Measurements from ENCODE around the gene MIB1. TPM values are rescaled to one million over a fixed set of nuclear protein-coding genes. Genes with fewer than 3 reads are reported as not detected.
"Not testable (repeated sequence)": the region's sequence is repeated elsewhere in the genome, so short reads cannot be mapped to it uniquely, and the experiment has no call there.

The MIB1 gene
- polyA plus RNA-seq: 1 to 10 TPM; 4.6 to 7.5 (median 5.5) TPM

DNA sequence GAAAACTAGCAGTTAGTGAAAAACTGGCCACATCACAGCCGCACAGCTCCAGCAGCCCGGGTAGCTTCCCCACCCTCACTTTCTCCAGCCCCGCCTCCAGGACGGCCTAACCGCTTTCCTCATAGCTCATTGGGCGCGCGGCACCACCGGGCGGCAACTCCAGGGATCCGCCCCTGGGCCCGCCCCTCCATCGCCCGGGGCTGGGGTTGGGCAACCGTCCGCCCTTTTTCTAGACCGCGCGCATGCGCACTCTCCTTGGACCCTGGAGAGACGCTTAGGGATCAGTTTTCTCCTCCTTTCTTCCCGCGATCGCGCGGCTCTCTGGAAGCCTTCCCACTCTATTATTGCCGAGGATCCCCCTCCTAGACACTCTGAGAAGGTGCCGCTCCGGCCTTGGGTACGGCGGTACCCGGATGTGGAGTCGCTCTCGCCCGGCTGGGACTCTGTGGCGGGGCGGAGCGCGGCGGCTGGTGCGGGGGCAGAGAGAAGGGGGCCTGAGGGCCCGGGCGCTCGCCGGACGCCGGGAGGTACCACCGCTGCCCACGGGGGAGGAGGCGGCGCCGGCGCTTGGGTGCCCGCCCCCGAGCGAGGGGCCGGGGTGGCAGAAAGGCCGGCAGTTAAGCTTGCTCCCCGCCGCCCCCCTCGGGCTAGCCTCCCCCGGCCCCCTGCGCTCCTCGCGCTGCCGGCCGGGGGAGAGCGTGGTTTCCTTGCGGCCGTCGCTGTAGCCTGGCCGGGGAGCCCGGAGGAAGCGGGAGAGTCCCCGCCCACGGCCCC, at the start of gene MIB1:
Gene MIB1, plus strand, starts transcription at position 255 of the 774 bp plus-strand sequence. CDS start 792 bp downstream, outside the sequence.
- WGBS, 3 donors: 0 to 1% (median 1%) methylated on average over 60 to 76 of the region's 76 CpGs
- H3K27ac ChIP-seq (ENCODE audit: low read depth, low read length): peak within 1 kb of the TSS; percentile 55

DNA sequence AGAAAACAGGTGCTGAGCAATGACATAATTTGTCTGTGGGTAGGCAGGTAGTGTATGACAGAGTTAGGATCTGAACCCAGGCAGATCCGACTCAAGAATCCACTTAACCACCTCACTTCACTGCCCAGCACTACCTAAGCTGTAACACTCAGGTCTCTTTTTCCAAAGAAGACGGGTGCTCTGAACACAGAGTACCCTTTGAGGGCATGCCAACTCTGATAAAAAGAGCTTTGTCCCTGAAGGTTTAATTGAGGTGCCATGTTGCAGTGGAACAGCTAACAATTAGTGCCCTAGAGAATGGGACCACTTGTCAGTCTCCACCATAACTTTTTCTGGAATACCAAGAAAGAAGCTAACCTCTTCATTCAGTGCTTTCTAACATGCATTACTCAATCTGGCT, 47.3 kb upstream of the MIB1 start:
- 75 to 97% (median 90%) methylated on average over 2 of the region's 2 CpGs for WGBS, 3 donors

DNA sequence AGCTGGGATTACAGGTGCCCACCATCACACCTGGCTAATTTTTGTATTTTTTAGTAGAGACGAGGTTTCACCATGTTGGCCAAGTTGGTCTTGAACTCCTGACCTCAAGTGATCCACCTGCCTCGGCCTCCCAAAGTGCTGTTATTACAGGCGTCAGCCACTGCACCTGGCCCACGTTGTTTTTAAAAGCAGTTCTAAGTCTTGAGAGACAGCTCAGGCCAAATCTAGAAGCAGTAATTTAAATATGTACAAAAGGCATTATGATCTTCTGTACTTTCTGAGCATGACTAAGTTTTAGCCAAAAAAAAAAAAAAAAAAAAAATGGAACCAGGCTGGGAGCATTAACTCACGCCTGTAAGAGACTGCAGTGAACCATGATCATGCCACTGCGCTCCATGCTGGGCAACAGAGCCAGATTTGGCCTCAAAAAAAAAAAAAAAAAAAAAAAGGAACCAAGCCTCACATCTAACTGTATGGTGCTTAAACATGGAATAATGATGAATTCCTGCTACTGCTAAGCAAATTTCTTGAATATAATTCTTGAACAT, 40.0 kb upstream of the MIB1 start:
- no peak overlapping the region for H3K27ac ChIP-seq (ENCODE audit: low read depth, low read length)
- WGBS, 3 donors: 86 to 92% (median 86%) methylated on average over 6 of the region's 6 CpGs

More for the DNA sequence above, 47.3 kb upstream of the MIB1 start:
- no peak overlapping the region for H3K27ac ChIP-seq (ENCODE audit: low read depth, low read length)

DNA sequence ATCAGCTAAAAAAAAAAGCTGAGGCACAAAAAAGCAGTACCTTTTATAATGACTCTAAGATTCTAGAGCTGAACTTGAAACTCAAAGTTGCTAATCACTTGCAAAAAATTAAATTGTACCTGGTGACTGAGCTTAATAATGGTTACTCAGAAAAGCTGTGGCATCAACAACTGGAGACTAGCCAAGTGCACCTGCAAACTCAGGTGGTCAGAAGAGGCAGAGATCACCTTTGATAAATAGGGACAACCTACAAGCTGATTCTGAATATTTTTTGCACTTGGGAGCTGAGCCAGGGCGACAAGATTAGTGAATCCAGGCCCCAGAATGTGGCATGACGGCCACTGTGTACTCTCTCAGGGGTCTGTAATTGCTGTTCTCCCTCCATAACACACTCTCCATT, 39.0 kb upstream of the MIB1 start:
- WGBS, 3 donors: 89 to 100% (median 97%) methylated on average over 2 of the region's 2 CpGs
- no peak overlapping the region for H3K27ac ChIP-seq (ENCODE audit: low read depth, low read length)

DNA sequence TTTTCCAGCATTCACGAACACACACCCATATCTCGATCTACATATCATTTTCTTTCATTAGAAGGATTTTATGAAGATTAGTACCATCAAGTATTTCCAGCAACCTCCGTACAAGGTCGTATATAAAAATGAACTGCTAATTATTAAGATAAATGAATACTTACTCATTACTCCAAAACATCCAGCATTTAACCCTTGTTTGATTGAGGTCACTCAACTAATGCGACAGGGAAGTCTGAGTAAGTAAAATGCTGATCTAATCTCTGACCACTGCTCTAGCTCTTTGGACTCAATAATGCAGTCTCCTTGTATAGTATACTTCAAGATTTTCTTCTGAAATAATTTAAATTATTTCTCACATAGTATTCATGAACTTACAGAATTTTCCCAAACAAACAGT, 38.0 kb upstream of the MIB1 start:
- 75 to 90% (median 88%) methylated on average over 5 of the region's 5 CpGs for WGBS, 3 donors
- H3K27ac ChIP-seq (ENCODE audit: low read depth, low read length): no peak overlapping the region

DNA sequence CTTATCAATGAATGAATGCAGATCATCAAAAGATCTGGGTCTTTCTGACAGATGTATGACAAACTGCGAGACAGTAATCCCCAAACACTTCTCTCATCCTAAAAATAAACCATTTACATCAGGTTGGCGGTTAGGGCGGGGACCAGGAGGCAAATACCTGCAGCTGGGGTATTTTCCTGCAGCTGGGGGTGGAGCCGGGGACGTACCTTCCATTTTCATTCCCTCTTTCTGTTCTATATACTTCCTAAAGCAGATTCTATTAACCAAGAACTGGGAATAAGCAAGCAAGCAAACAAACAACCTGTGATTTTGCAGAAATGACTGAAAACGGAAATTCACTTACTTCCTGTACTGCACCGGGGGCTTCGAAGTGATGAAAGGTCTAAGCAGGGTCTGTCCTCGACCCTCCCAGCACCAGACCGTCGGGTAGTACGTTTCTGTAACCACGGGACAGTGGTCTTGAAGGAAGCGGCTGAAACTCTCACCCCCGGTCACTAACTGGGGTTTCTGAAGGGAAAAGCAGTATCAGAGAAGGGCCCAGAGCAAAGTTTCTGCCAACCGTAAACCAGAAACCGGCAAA, 37.3 kb upstream of the MIB1 start:
- H3K27ac ChIP-seq (ENCODE audit: low read depth, low read length): no peak overlapping the region
- WGBS, 3 donors: 4 to 9% (median 5%) methylated on average over 17 of the region's 17 CpGs

DNA sequence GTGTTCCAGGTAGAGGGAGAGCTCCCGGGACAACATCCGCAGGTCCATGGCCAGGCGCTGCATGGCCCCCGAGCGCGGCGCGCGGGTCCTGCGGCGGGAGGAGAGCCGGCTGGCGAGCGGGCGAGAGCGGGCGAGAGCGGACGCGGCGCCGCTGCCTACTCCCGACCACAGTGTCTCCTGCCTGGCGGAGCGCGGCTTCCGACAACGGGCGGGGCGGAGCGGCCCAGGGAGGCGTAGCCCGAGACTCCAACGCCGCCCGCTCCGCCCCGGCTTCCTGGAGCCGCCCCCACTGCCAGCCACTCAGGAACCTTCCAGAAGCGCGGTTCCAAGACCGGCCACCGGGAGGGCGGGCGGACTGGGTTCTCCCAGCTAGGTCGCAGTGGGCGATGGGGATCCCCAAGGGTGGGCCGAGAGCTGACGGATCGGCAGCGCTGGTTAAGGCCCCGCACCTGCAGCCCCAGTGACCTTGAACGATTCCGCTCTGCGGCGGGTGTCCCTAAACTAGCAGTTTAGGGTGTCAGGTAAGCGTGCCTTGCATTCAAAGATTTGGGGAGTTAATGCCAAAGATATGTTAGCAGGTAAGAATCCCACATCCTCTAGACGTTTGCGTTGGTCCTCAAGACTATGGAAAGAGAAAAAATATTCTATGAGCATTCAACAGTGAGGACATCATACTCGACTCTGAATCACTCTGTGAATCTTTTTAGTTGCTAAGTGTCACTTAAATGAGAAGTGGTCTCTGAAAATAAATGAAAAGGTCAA, 35.8 kb upstream of the MIB1 start, which contains the start of gene ABHD3:
Gene ABHD3, minus strand, starts transcription at position 172 of the 762 bp plus-strand sequence. Its CDS starts 109 bp downstream, at position 63.
- WGBS, 3 donors: 1 to 2% (median 2%) methylated on average over 45 to 60 of the region's 60 CpGs
- H3K27ac ChIP-seq (ENCODE audit: low read depth, low read length): no peak within 1 kb of the TSS

DNA sequence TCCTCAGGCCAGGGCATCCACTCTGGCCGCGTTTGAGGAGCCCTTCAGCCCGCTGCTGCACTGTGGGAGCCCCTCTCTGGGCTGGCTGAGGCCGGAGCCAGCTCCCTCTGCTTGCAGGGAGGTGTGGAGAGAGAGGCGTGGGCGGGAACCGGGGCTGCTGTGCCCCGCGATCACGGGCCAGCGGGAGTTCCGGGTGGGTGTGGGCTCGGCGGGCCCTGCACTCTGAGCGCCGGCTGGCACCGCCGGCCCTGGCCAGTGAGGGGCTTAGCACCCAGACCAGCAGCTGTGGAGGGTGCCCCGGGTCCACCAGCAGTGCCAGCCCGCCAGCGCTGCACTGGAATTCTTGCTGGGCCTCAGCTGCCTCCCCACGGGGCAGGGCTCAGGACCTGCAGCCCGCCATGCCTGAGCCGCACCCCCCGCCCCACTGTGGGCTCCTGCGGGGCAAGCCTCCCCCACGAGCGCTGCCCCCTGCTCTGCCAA, 34.2 kb upstream of the MIB1 start:
- no peak overlapping the region for H3K27ac ChIP-seq (ENCODE audit: low read depth, low read length)
- WGBS, 3 donors: 98 to 99% (median 99%) methylated on average over 24 to 28 of the region's 28 CpGs

DNA sequence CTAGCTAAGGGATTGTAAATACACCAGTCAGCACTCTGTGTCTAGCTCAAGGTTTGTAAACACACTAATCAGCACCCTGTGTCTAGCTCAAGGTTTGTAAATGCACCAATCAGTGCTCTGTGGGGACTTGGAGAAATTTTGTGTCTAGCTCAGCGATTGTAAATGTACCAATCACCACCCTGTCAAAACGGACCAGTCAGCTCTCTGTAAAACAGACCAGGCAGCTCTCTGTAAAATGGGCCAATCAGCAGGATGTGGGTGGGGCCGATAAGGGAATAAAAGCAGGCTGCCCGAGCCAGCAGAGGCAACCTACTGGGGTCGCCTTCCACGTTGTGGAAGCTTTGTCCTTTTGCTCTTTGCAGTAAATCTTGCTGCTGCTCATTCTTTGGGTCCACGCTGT, 33.5 kb upstream of the MIB1 start:
- H3K27ac ChIP-seq (ENCODE audit: low read depth, low read length): not testable (repeated sequence)
- 72 to 84% (median 76%) methylated on average over 7 of the region's 7 CpGs for WGBS, 3 donors

DNA sequence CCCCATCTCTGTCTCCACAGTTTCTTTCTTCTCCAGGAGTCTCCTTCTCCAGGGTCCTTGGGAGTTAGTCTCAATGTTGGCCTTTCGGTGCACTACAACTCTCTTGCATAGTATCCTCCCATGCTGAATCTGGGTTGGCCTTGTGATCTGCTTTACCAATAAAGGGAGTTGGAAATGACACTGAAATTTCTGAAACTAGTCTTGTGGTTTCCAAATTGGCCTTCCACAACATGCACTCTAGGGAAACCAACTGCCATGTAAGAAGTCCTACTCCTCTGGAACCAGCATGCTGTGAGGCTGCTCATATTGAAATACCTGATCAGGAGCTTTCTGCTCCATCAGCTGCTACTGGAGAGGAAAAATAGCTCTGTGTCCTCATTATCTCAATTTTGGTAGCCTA, 26.1 kb upstream of the MIB1 start:
- 100% methylated on average over 1 of the region's 1 CpG for WGBS, 3 donors
- H3K27ac ChIP-seq (ENCODE audit: low read depth, low read length): no peak overlapping the region

DNA sequence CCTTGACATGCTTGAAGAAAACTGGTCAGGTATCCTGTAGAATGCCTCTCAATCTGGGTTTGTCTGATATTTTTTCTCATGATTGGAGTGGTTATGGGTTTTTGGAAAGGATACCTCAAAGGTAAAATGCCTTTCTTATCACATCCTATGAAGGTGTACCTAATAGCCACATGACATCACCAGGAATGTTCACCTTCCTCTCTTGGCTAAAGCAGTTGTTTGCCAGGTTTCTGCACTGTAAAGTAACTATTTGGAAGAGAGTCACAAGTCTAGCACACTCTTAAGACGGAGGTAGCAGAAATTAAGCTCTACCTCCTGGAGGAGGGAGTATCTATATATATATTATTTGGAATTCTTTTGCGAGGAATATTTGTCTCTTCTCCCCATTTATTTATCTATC, 17.9 kb upstream of the MIB1 start:
- no peak overlapping the region for H3K27ac ChIP-seq (ENCODE audit: low read depth, low read length)
- WGBS, 3 donors: 90 to 98% (median 97%) methylated on average over 2 of the region's 2 CpGs

DNA sequence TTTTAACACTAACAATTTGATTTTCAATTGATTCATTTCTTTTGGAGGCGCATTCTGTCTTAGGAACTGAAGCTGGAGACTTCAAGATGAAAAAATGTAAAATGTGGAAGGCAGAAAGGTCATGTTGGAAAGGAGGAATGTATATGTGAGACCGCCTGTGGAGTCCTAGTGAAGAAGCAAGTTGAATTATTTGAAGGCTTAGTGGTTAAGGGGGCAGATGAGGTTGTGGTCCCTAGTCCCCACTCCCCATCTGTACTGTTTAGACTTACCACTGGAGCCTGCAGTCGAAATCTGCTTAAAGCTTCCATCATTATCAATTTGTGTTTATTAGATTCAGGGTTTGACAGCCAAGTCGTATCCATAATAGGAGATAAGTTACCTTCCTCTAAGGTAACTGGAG, 15.4 kb upstream of the MIB1 start:
- 82 to 86% (median 83%) methylated on average over 4 of the region's 4 CpGs for WGBS, 3 donors
- no peak overlapping the region for H3K27ac ChIP-seq (ENCODE audit: low read depth, low read length)

DNA sequence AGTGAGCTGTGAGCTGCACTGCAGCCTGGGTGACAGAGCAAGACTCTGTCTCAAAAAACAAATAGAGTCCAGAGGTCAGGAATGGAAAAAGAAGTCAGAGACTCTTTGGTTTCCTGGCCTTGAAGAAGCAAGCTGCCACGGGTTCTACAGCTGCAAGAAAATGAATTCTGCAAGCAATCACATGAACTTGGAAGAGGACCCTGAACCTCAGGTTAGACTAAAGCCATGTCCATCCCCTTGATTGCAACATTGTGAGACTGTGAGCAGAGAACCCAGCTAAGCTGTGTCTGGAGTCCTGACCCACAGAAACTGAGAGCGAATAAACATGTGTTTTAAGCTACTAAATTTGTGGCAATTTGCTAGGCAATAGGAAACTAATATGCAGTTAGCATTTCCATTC, 12.9 kb upstream of the MIB1 start:
- WGBS, 3 donors: 61 to 85% (median 75%) methylated on average over 2 of the region's 2 CpGs
- H3K27ac ChIP-seq (ENCODE audit: low read depth, low read length): no peak overlapping the region

DNA sequence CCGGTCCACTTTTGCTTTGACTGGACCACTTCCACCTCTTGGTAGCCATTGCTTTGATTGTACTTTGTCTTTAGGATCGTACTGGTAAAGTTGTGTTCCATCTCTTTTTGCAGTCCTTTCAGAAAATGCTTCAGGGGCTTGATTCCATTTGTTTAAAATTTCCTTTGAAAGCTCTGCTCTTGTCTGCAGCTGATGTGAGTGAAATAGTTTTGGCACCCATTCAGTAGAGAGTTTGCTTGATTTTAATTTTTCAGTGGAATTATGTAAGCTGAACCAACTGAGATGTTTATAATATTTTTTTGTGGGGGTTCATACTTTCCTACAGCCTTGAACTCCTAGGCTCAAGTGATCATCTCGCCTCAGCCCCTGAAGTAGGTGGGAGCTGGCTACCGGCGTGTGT, 7.6 kb upstream of the MIB1 start:
- WGBS, 3 donors: 87 to 90% (median 88%) methylated on average over 5 of the region's 5 CpGs
- H3K27ac ChIP-seq (ENCODE audit: low read depth, low read length): no peak overlapping the region

DNA sequence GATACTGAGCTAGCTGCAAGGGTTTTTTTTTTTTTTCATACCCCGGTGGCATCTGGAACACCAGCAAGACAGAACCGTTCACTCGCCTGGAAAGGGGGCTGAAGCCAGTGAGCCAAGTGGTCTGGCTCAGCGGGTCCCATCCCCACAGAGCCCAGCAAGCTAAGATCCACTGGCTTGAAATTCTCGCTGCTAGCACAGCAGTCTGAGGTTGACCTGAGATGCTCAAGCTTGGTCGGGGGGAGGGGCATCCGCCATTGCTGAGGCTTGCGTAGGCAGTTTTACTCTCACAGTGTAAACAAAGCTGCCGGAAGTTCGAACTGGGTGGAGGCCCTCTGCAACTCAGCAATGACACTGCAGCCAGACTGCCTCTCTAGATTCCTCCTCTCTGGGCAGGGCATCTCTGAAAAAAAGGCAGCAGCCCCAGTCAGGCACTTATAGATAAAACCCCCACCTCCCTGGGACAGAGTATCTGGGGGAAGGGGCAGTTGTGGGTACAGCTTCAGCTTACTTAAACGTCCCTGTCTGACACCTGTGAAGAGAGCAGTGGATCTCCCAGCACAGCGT, 5.1 kb upstream of the MIB1 start:
- H3K27ac ChIP-seq (ENCODE audit: low read depth, low read length): no peak overlapping the region
- WGBS, 3 donors: 40 to 64% (median 62%) methylated on average over 12 of the region's 12 CpGs

DNA sequence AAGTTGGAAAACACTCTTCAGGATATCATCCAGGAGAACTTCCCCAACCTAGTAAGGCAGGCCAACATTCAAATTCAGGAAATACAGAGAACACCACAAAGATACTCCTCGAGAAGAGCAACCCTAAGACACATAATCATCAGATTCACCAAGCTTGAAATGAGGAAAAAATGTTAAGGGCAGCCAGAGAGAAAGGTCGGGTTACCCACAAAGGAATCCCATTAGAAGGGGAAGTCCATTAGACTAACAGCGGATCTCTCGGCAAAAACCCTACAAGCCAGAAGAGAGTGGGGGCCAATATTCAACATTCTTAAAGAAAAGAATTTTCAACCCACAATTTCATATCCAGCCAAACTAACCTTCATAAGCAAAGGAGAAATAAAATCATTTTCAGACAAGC, 3.7 kb upstream of the MIB1 start:
- not testable (repeated sequence) for H3K27ac ChIP-seq (ENCODE audit: low read depth, low read length)
- WGBS, 3 donors: 96 to 97% (median 97%) methylated on average over 4 of the region's 4 CpGs

DNA sequence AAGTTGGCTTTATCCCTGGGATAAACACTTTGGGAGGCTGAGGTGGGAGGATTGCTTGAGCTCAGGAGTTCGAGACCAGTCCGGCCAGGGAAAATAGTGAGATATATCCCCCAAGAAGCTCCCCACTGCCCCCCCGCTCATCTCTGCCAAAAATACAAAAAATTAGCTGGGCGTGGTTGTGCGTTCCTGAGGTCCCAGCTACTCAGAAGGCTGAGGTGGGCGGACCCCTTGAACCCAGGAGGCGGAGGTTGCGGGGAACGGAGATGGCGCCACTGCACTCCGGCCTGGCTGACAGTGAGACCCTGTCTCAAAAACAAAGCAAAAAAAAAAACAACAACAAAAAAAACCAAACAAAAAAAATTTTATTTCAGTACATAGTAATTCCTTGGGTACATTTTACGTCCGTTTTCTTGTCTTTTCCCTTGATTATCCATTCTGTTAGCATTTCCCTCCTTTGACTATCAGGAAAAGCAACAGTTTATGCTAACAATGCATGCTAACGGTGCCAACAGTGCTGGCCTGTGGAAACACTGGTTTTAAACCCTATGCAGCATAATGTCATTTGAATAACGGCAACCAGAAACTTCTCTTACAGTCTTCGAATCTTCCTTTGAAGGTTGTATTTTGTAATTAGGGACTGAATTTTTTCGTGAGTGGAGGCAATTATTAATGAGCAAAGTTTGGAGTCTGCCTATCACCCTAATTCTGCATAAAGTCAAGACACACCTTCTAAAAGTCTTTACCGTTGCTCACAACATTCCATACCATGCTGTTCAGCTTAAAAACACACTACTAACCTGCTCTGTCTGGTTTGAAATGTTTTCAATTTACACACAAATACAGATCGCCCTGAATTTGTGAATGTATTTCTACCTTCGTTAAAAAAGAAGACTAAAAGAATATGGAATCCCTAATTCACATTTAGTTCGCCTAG, 721 bp upstream of the MIB1 start:
- WGBS, 3 donors: 37 to 44% (median 42%) methylated on average over 21 of the region's 21 CpGs
- no peak overlapping the region for H3K27ac ChIP-seq (ENCODE audit: low read depth, low read length)

DNA sequence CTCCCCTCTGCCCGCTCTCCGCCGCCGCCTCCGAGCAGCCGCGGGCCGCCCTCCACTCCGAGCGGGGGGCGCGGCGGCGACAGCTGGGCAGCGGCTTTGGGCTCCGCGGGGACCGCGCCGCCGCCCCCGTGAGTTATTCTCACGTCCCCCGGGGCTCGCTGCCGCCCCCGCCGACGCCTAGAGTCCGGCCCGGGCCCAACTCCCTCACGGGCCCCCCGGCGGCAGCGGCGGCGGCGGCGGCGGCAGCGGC, 645 bp downstream of the MIB1 start:
- WGBS, 3 donors: 0 to 1% (median 0%) methylated on average over 27 to 38 of the region's 41 CpGs
- peak overlapping the region; percentile 55 for H3K27ac ChIP-seq (ENCODE audit: low read depth, low read length)

All from adipose tissue (tissue), 3 donors.